HepG2 (cell line): ENCODE measurements around the gene MRPS7. TPM values are rescaled to one million over a fixed set of nuclear protein-coding genes. Genes with fewer than 3 reads are reported as not detected.
A peak's percentile ranks its signal among the peaks of the same experiment; 100 is the strongest.

Experiments
- CHCHD3 ChIP-seq: sonication (generic); formaldehyde crosslinking; IDR thresholded peaks from 2 replicates; pipeline ENCODE4 v1.8.0; 2022; ENCODE audit warnings: mild to moderate bottlenecking, missing genetic modification reagents, moderate library complexity
- FUBP1 ChIP-seq: sonication (generic); formaldehyde crosslinking; IDR thresholded peaks from 2 replicates; pipeline ENCODE4 v1.5.1; 2020; ENCODE audit warnings: missing genetic modification reagents, mild to moderate bottlenecking, borderline replicate concordance
- HIC2 ChIP-seq: sonication (generic); formaldehyde crosslinking; IDR thresholded peaks from 2 replicates; pipeline ENCODE4 v1.9.0; 2022; ENCODE audit warnings: low read depth, missing genetic modification reagents
- HNRNPL ChIP-seq: fragments of 200-400 bp; formaldehyde crosslinking; IDR thresholded peaks from 2 replicates; pipeline ENCODE4 v1.6.1; 2017; ENCODE audit warnings: mild to moderate bottlenecking, low read depth, low read length
- IRF9 ChIP-seq: sonication (generic); formaldehyde crosslinking; IDR thresholded peaks from 2 replicates; pipeline ENCODE4 v1.8.0; 2022; ENCODE audit warnings: missing genetic modification reagents, mild to moderate bottlenecking, borderline replicate concordance
- PBX3 ChIP-seq: sonication (generic); formaldehyde crosslinking; IDR thresholded peaks from 2 replicates; pipeline ENCODE4 v1.8.1; 2023; ENCODE audit warnings: missing genetic modification reagents, inconsistent platforms, borderline replicate concordance
- POGZ ChIP-seq: sonication (generic); formaldehyde crosslinking; IDR thresholded peaks from 2 replicates; pipeline ENCODE4 v1.4.0; 2020; ENCODE audit warnings: mild to moderate bottlenecking, missing genetic modification reagents
- RBM22 ChIP-seq: fragments of 200-400 bp; formaldehyde crosslinking; optimal IDR thresholded peaks from 2 replicates; pipeline ENCODE3; 2017; ENCODE audit warnings: mild to moderate bottlenecking, low read length, moderate library complexity
- SALL1 ChIP-seq: sonication (generic); formaldehyde crosslinking; IDR thresholded peaks from 2 replicates; pipeline ENCODE4 v1.8.0; 2022; ENCODE audit warnings: mild to moderate bottlenecking, missing genetic modification reagents
- THAP8 ChIP-seq: sonication (generic); formaldehyde crosslinking; IDR thresholded peaks from 2 replicates; pipeline ENCODE4 v1.5.1; 2020; ENCODE audit warnings: missing genetic modification reagents, mild to moderate bottlenecking, borderline replicate concordance
- YEATS4 ChIP-seq: sonication (generic); formaldehyde crosslinking; IDR thresholded peaks from 2 replicates; pipeline ENCODE4 v1.4.0; 2020; ENCODE audit warnings: missing genetic modification reagents, borderline replicate concordance
- ZBTB14 ChIP-seq: sonication (generic); formaldehyde crosslinking; IDR thresholded peaks from 2 replicates; pipeline ENCODE4 v1.4.0; 2020; ENCODE audit warnings: missing genetic modification reagents
- ZNF207 ChIP-seq: fragments of 450-650 bp; IDR thresholded peaks from 2 replicates; pipeline ENCODE4 v1.6.1; 2016; ENCODE audit warnings: antibody characterized with exemption, borderline replicate concordance
- ZNF512B ChIP-seq: sonication (generic); formaldehyde crosslinking; IDR thresholded peaks from 2 replicates; pipeline ENCODE4 v1.5.1; 2020; ENCODE audit warnings: missing genetic modification reagents, mild to moderate bottlenecking, borderline replicate concordance
- ZNF788 ChIP-seq: sonication (generic); formaldehyde crosslinking; IDR thresholded peaks from 2 replicates; pipeline ENCODE4 v1.5.0; 2020; ENCODE audit warnings: mild to moderate bottlenecking, missing genetic modification reagents, borderline replicate concordance
- ZNF792 ChIP-seq: IDR thresholded peaks from 2 replicates; pipeline ENCODE4 v1.6.1; 2016
- polyA plus RNA-seq, 8 experiments: library from polyadenylated mRNA; depleted of rRNA in 3 of 8; stranded (reverse) in 7 of 8; unstranded in 1 of 8; fragments of >200 nt; fragmentation: Illumina TruSeq in 4 of 8; extraction: Trizol in 4 of 8; gene quantifications; 2 replicates each; pipeline versions ENCODE4 v1.2.1 to v1.2.3, GENCODE V29; 2011 to 2016; ENCODE audit warnings: low read depth in 4 of 8, missing spikeins in 1 of 8, mixed read lengths in 1 of 8; ENCODE audit not compliant: insufficient read depth in 1 of 8
- total RNA-seq, 5 experiments: library from RNA; depleted of rRNA; stranded (reverse); fragments of >200 nt; fragmentation: Illumina TruSeq; extraction: Trizol; gene quantifications; 2 replicates each; pipeline ENCODE4 v1.2.3, GENCODE V29; 2016; ENCODE audit warnings: low read depth in 1 of 5

The MRPS7 gene
- total and polyA plus RNA-seq, 2 of the 13 experiments (the other 11 are each of a cell fraction or from before 2014, with no cell fraction given) = 97.0 to 162 TPM

GRCh38 chr17:75271955-75272847 lies 10.5 kb downstream of the MRPS7 start (continued):
- TF ChIP-seq ZNF792 (CRISPR knock-in tag) (no peak), ZNF788 (CRISPR knock-in tag) (peak; percentile 34; the same call in 1 of the 2 replicates), THAP8 (CRISPR knock-in tag) (no peak), CHCHD3 (0 out of 2 replicates have a peak, but pooled peaks have one; percentile 29), ZBTB14 (CRISPR knock-in tag) (no peak), POGZ (CRISPR knock-in tag) (no peak), YEATS4 (CRISPR knock-in tag) (no peak), ZNF512B (CRISPR knock-in tag) (0 out of 2 replicates have a peak, but pooled peaks have one; percentile 10), ZNF207 (no peak), HNRNPL (peak; percentile 85), RBM22 (peak; percentile 41), PBX3 (CRISPR knock-in tag) (no peak; the same call in 1 of the 2 replicates), SALL1 (no peak), HIC2 (CRISPR knock-in tag) (peak; percentile 46; the same call in 1 of the 2 replicates), IRF9 (no peak), FUBP1 (CRISPR knock-in tag) (no peak)
